Ishikawa (cell line): ENCODE results near the gene CHST2.

ENCODE experiments used
- CEBPB ChIP-seq: IDR thresholded peaks from 2 replicates; pipeline ENCODE4 v1.6.1; 2012
- CREB1 ChIP-seq: IDR thresholded peaks from 2 replicates; pipeline ENCODE4 v1.6.1; 2012; ENCODE audit warnings: low read depth
- EGR1 ChIP-seq: IDR thresholded peaks from 2 replicates; pipeline ENCODE4 v1.6.1; 2012
- EP300 ChIP-seq: IDR thresholded peaks from 2 replicates; pipeline ENCODE4 v1.6.1; 2012; ENCODE audit warnings: borderline replicate concordance
- FOXM1 ChIP-seq: IDR thresholded peaks from 2 replicates; pipeline ENCODE4 v1.6.1; 2012; ENCODE audit warnings: low read depth, borderline replicate concordance
- NFIC ChIP-seq: IDR thresholded peaks from 2 replicates; pipeline ENCODE4 v1.6.1; 2012
- RAD21 ChIP-seq: IDR thresholded peaks from 2 replicates; pipeline ENCODE4 v1.6.1; 2012; ENCODE audit warnings: low read depth
- REST ChIP-seq: IDR thresholded peaks from 2 replicates; pipeline ENCODE4 v1.6.1; 2012; ENCODE audit warnings: low read depth, mild to moderate bottlenecking
- TAF1 ChIP-seq: IDR thresholded peaks from 2 replicates; pipeline ENCODE4 v1.6.1; 2012; ENCODE audit warnings: low read depth, mild to moderate bottlenecking
- TCF12 ChIP-seq: IDR thresholded peaks from 2 replicates; pipeline ENCODE4 v1.6.1; 2012; ENCODE audit warnings: low read depth
- TEAD4 ChIP-seq: IDR thresholded peaks from 2 replicates; pipeline ENCODE4 v1.6.1; 2012
- USF1 ChIP-seq: IDR thresholded peaks from 2 replicates; pipeline ENCODE4 v1.6.1; 2012
- YY1 ChIP-seq: IDR thresholded peaks from 2 replicates; pipeline ENCODE4 v1.6.1; 2012; ENCODE audit warnings: low read depth
- ZBTB7A ChIP-seq: IDR thresholded peaks from 2 replicates; pipeline ENCODE4 v1.6.1; 2012; ENCODE audit warnings: low read depth
- TF ChIP-seq, protein P1 (sequence below): IDR thresholded peaks from 2 replicates; pipeline ENCODE4 v1.6.1; 2012

Gene CHST2

DNA sequence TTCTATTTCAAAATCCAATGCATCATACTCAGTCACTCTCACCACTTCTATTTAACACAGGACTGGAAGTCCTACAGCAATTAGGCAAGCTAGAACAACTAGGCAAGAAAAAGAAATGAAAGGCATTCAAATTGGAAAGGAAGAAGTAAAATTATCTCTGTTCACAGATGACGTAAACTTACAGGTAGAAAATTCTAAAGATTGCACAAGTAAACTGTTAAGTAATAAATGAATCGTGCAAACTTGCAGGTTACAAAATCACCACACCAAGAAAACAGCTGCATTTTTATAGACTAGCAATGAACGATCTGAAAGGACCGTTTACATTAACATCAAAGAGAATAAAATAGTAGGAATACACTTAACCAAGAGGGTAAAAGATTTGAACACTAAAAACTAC lies 36.2 kb downstream of the CHST2 start:
- TF ChIP-seq CREB1 (no peak), RAD21 (no peak)

GRCh38 chr3:143158014-143158988 lies 38.7 kb downstream of the CHST2 start:
- TF ChIP-seq TCF12 (peak; percentile 83), FOXM1 (no peak), TEAD4 (peak; percentile 79), CREB1 (peak; percentile 43; the same call in 1 of the 2 replicates), NFIC (peak; percentile 84), RAD21 (peak; percentile 18; the same call in 1 of the 2 replicates), USF1 (0 out of 2 replicates have a peak, but pooled peaks have one; percentile 10), REST (peak; percentile 13; the same call in 1 of the 2 replicates), YY1 (no peak), CEBPB (peak; percentile 30; the same call in 1 of the 2 replicates), EP300 (peak; percentile 83), TAF1 (no peak), ZBTB7A (no peak), EGR1 (no peak)
- TF ChIP-seq, protein P1, sequence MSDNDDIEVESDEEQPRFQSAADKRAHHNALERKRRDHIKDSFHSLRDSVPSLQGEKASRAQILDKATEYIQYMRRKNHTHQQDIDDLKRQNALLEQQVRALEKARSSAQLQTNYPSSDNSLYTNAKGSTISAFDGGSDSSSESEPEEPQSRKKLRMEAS = no peak

DNA sequence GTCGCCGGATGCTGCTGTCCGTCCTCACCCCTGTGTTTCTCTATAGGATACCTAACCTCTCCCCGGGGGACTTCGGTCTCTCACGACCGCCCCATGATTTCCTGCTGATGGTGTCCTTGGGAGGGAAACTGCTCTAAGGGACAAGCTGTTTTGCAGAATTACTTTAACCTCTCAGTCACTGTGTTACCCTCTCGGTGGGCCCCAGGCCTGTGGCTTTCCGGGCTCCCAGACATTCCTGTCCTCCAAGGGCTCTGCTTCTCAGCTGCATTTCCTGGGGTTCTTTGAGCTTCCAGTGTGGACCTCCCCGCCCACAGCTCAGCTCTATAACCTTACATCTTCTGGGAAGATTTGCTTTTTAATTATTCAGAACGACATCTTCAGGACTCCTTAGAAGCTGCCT lies 40.9 kb downstream of the CHST2 start:
- TF ChIP-seq TCF12 (no peak), REST (no peak), TAF1 (no peak), NFIC (no peak), CREB1 (no peak), EGR1 (no peak), USF1 (no peak), EP300 (no peak), RAD21 (no peak), CEBPB (no peak), FOXM1 (no peak), ZBTB7A (no peak), YY1 (no peak), TEAD4 (no peak)
- TF ChIP-seq, protein P1 = no peak

DNA sequence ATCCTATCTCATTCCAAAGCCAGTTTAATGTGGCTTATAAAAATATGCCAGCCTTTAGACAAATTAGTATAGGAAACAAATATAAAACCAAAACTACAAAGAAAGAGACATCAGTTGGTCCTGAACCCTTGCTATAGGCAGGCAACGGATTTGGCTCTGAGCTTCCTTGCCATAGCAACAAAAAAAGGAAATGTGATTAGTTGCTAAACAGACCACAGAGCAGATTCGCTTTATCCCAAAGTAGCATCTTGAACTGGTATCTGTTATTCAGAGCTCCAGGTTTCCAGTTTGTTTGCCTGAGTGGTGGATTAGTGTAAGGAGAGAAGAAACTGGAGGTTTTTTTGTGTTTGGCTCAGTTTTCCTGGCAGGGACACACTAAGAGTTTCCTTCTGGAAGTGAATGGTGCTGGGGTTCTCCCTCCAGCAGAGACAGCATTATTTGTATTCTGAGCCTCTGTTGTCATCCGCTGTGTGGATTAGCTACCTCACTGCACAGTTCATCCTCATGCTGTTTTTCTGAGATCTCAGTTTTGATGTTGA lies 44.1 kb downstream of the CHST2 start:
- TF ChIP-seq NFIC (no peak), CREB1 (no peak), TCF12 (no peak), EGR1 (no peak), ZBTB7A (no peak), TEAD4 (no peak), CEBPB (no peak), YY1 (no peak), EP300 (no peak), RAD21 (no peak), REST (no peak), FOXM1 (no peak), TAF1 (no peak), USF1 (no peak)
- TF ChIP-seq, protein P1 = no peak
